ENCODE data around the gene TMC4.
"Not testable (repeated sequence)": the region's sequence is repeated elsewhere in the genome, so short reads cannot be mapped to it uniquely, and the experiment has no call there.

DNA sequence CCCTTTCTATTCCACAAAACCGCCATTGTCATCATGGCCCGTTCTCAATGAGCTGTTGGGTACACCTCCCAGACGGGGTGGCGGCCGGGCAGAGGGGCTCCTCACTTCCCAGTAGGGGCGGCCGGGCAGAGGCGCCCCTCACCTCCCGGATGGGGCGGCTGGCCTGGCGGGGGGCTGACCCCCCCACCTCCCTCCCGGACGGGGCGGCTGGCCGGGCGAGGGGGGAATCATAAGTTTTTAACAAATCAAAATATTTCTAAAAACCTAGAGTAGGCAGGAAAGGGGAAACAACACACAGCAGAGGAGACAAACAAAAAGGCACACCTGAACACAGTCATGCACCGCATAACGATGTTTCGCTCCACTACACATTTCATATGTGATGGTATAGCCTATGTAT, 41.8 kb upstream of the TMC4 start:
- TF ChIP-seq CTCF (conservative IDR thresholded peaks at IDR 0.05); EZH2 (IDR thresholded peaks at IDR 0.05; ENCODE audit: low read depth): not testable (repeated sequence)

All from PC-9 (cell line).